Body of pancreas (tissue), 4 donors: ENCODE measurements around the gene TMED3. TPM values are rescaled to one million over a fixed set of nuclear protein-coding genes. Genes with fewer than 3 reads are reported as not detected.

Experiments used
- ATAC-seq: fragments of 150-250 bp; one replicate; pipeline ENCODE4 v1.9.1; 2016
- DNase-seq, 4 donors: peaks; one replicate each; pipeline ENCODE4 v3.0.0-alpha.2; 2019
- H3K27ac ChIP-seq, 4 donors: fragments of 200-600 bp; sonication (generic); 1 replicate in 3 of 4; 2 replicates in 1 of 4; pipeline versions ENCODE4 v1.5.1 to v1.6.1; 2016 to 2019; ENCODE audit warnings: mild to moderate bottlenecking in 1 of 4, mixed read lengths in 1 of 4, moderate library complexity in 1 of 4
- H3K27me3 ChIP-seq, 2 donors: fragments of 200-600 bp; sonication (generic); one replicate each; pipeline ENCODE4 v1.6.0; 2016; ENCODE audit warnings: mild to moderate bottlenecking in 1 of 2
- H3K36me3 ChIP-seq, 2 donors: fragments of 200-600 bp; sonication (generic); replicated peaks in 1 of 2; 2 replicates each; pipeline ENCODE4 v1.5.1; 2016; ENCODE audit warnings: low read depth in 2 of 2; ENCODE audit not compliant: insufficient read depth in 1 of 2
- H3K4me1 ChIP-seq: fragments of 200-600 bp; sonication (generic); one replicate; pipeline ENCODE4 v1.6.0; 2016
- H3K4me3 ChIP-seq, 2 donors: fragments of 200-600 bp; sonication (generic); 1 replicate in 1 of 2; 2 replicates in 1 of 2; pipeline ENCODE4 v1.5.1; 2016 to 2019
- H3K9me3 ChIP-seq, 3 donors: fragments of 200-600 bp; sonication (generic); 1 replicate in 2 of 3; 2 replicates in 1 of 3; pipeline ENCODE4 v1.5.1; 2016
- POLR2A ChIP-seq, 3 donors: fragments of 450-650 bp; IDR thresholded peaks; one replicate each; pipeline ENCODE4 v1.6.1; 2016; ENCODE audit warnings: antibody characterized with exemption in 3 of 3, mild to moderate bottlenecking in 2 of 3
- WGBS, 2 donors: methylation state at CpG; one replicate each; pipeline ENCODE4 v1.1.5; 2017; 5-methylcytosine and 5-hydroxymethylcytosine counted together
- intact Hi-C: fragments of 100-400 bp; cut with DNase I; formaldehyde crosslinking; loops from one replicate; pipeline ENCODE4 v1.15.1; 2023
- total RNA-seq, 2 donors: library from RNA; depleted of rRNA; stranded (reverse); fragments of >200 nt; gene quantifications; one replicate each; pipeline ENCODE4 v1.1.0, GENCODE V29; 2016
- TF ChIP-seq, protein P1 (sequence below), 7 experiments: fragments of 450-650 bp in 4 of 7; fragments of 200-600 bp in 3 of 7; sonication (generic) in 3 of 7; IDR thresholded peaks; one replicate each; pipeline ENCODE4 v1.5.1; 2016 to 2019; ENCODE audit warnings: antibody characterized with exemption in 7 of 7

The TMED3 gene
- total RNA-seq, 2 donors from 2014 or later = 82.1 to 98.1 TPM

- Histone ChIP-seq H3K9me3 (no peaks in the 10 kb centered on the region), H3K36me3 (no peaks in the 10 kb centered on the region), H3K4me1 (peaks cover 25% of the 10 kb centered on the region), H3K4me3 (no peak overlapping the region), H3K27me3 (no peaks in the 10 kb centered on the region), H3K27ac (no peak overlapping the region)
- 37 to 49% methylated on average over 2 of the region's 2 CpGs for WGBS, 2 donors
- no peak for DNase-seq
- TF ChIP-seq, protein P1, sequence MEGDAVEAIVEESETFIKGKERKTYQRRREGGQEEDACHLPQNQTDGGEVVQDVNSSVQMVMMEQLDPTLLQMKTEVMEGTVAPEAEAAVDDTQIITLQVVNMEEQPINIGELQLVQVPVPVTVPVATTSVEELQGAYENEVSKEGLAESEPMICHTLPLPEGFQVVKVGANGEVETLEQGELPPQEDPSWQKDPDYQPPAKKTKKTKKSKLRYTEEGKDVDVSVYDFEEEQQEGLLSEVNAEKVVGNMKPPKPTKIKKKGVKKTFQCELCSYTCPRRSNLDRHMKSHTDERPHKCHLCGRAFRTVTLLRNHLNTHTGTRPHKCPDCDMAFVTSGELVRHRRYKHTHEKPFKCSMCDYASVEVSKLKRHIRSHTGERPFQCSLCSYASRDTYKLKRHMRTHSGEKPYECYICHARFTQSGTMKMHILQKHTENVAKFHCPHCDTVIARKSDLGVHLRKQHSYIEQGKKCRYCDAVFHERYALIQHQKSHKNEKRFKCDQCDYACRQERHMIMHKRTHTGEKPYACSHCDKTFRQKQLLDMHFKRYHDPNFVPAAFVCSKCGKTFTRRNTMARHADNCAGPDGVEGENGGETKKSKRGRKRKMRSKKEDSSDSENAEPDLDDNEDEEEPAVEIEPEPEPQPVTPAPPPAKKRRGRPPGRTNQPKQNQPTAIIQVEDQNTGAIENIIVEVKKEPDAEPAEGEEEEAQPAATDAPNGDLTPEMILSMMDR (IDR thresholded peaks at IDR 0.05) = no peak
- no peak for TF ChIP-seq POLR2A (IDR thresholded peaks at IDR 0.05)
- intact Hi-C loops = no loop called here
- ATAC-seq = no peak
These were observed 2.0 kb upstream of the TMED3 start for GRCh38 chr15:79308874-79309273.

- no peaks in the 10 kb centered on the region for H3K27me3 ChIP-seq
- intact Hi-C loops = no loop called here
- 0% methylated on average over 10 to 17 of the region's 17 CpGs for WGBS, 2 donors
- no peak overlapping the region for H3K27ac ChIP-seq
- peaks cover 0 to 2% of the 10 kb centered on the region in 2 donors for H3K36me3 ChIP-seq
- no peaks in the 10 kb centered on the region for H3K9me3 ChIP-seq
- ATAC-seq (peak; percentile 17), DNase-seq (peak in 2 of 4 donors; percentile 23 to 34)
- H3K4me3 ChIP-seq = peak overlapping the region in 1 of 2 donors; percentile 48
- no peak for TF ChIP-seq POLR2A (IDR thresholded peaks at IDR 0.05)
- TF ChIP-seq, protein P1 (IDR thresholded peaks at IDR 0.05) = no peak
- peaks cover 42% of the 10 kb centered on the region for H3K4me1 ChIP-seq
These were observed 314 bp upstream of the TMED3 start for GRCh38 chr15:79310612-79310984.

GRCh38 chr15:79311901-79312553 lies 1.1 kb downstream of the TMED3 start:
- intact Hi-C loops = no loop called here
- Histone ChIP-seq H3K9me3 (no peaks in the 10 kb centered on the region), H3K27me3 (no peaks in the 10 kb centered on the region), H3K27ac (peak overlapping the region in 3 of 4 donors; percentile 53 to 83 (median 75)), H3K36me3 (peaks cover 0 to 2% of the 10 kb centered on the region in 2 donors), H3K4me1 (peaks cover 57% of the 10 kb centered on the region), H3K4me3 (peak overlapping the region; percentile 48 to 72)
- 27 to 32% methylated on average over 8 of the region's 8 CpGs for WGBS, 2 donors
- no peak for TF ChIP-seq POLR2A (IDR thresholded peaks at IDR 0.05)
- TF ChIP-seq, protein P1 (IDR thresholded peaks at IDR 0.05) = no peak
- ATAC-seq (no peak), DNase-seq (peak in 1 of 4 donors; percentile 23)

DNA sequence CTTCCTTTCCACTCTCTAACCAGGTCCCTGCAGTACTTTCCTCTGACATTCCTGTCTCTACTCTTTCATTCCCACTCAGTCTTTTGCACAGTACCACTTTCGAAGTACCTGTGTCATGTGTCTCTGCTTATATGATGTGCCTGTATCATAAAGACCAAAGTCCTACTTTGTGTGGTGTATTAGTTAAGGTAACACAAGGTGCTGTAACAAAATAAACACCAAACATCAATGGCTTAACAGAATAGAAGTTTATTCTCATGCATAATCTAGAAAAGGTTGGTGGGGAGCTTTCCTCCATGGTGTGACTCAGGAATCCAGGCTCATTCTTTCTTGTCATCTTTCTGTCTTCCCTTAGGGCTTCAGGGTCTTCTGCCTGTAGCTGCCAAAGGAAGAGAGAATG lies 3.3 kb downstream of the TMED3 start:
- Histone ChIP-seq H3K27ac (peak overlapping the region in 1 of 4 donors; percentile 33), H3K4me1 (peaks cover 60% of the 10 kb centered on the region)
- 83% methylated on average over 1 of the region's 1 CpG for WGBS, 2 donors

More for the DNA sequence above, 3.3 kb downstream of the TMED3 start:
- Histone ChIP-seq H3K4me3 (no peak overlapping the region), H3K27me3 (no peaks in the 10 kb centered on the region), H3K9me3 (no peaks in the 10 kb centered on the region), H3K36me3 (peaks cover 0 to 9% of the 10 kb centered on the region in 2 donors)
- no peak for ATAC-seq
- DNase-seq = no peak
- intact Hi-C loops = no loop called here
- TF ChIP-seq, protein P1 (IDR thresholded peaks at IDR 0.05) = no peak
- no peak for TF ChIP-seq POLR2A (IDR thresholded peaks at IDR 0.05)
